ENCODE data around the gene OR5D16.
"Not testable (repeated sequence)": the region's sequence is repeated elsewhere in the genome, so short reads cannot be mapped to it uniquely, and the experiment has no call there.

The OR5D16 gene

DNA sequence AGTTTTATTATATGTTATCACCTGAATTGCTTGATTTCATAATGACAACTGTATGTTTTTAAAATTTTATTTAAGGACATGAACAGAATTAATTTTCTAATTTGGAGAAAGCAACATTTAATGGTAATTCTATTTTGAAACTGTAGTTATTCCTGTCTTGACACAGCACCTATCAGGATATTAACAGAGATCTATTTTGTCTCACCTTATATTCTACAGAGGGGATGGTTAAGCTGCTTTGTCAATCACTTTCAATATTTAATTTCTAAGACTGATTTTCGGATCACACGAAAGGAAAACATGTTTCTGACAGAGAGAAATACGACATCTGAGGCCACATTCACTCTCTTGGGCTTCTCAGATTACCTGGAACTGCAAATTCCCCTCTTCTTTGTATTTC is at the start of gene OR5D16:
TSS of gene OR5D16 (plus strand) at position 301 of the 400 bp plus-strand sequence. CDS start at position 301, 0 bp downstream.
- no peak for DNase-seq

DNA sequence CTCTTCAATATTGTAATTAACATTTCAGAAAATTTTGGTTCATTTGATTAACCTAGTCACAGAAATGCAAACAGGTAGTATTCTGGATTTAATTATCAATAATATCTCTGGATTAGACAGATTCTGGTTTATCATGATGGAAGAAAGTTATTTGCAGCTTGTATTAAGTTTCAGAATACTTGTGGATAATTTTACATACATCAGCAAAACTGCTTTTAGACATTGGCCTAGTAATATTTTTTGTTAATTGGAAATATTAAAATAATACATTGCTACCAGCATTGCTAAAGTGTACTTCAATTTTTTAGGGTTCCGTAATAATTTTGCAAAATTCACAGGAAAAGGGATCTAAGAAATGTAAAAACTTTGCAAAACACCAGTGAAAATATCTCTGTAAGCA is 46.9 kb upstream of the OR5D16 start:
- no peak for DNase-seq

DNA sequence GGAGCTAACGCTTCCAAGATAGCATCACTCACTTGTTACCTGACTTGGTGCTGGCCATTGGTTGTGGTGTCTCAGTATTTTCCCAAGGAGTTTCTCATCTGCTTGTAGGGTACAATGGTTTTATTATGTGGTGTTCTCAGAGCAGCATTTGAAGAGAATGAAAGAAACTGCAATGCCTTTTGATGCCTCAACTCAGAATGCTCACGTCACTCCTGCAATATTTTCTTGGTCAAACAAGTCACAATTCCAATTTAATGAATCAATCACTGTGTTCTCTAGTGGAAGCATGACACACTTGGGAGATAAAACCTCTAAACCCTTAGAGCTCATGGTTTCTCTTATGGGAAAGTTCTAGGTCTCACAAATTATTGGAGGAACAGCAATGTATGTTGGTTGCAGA is 45.2 kb upstream of the OR5D16 start:
- DNase-seq, result no peak

DNA sequence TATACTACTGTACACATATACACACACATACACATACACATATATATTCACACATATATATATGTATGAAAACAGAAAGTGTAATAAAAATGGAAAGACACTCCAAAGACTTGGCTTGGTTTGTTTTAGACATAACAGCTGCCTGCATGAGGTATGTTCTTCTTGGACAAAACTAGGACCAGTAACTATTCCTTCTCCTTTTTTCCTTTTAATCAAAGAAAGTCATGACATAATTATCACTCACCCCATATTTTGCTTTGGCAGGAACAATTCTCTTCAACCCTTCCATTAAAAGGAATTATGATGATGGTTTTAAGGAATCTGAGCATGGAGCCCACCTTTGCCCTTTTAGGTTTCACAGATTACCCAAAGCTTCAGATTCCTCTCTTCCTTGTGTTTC is 43.3 kb upstream of the OR5D16 start, which contains the start of gene OR5D14:
TSS of gene OR5D14 (plus strand) at position 301 of the 400 bp plus-strand sequence. CDS start at position 301, 0 bp downstream.
- DNase-seq, result no peak

DNA sequence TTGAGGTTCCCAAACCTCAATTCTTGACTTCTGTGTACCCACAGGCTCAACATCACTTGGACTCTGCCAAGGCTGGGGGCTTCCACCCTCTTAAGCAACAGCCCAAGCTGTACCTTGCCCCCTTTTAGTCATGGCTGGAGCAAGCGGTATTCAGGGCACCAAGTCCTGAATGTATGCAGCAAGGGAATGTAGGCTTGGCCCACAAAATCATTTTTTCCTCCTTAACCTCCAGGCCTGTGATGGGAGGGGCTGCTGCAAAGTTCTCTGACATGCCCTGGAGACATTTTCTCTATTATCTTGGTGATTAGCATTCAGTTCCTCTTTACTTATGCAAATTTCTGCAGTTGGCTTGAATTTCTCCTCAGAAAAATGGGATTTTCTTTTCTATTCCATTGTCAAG is 32.3 kb upstream of the OR5D16 start:
- DNase-seq, result no peak

DNA sequence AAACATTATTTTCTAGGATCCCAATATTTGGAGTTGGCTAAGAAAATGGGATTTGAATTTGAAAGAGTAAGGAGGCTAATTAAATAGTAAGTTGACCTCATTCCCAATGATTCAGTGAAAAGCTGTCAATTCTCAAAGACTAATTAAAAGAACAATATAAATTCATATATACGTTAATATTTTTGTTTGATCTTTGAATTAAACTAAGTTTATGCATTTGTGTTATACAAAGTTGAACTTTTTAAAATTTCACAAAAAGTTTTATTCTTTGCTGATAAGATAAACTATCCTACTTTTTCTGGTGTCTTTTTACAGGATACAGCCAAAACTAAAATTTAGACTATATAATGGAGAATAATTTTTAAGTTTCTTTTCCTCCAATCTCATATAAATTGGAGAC is 27.5 kb upstream of the OR5D16 start, which contains the start of gene OR5L1:
TSS of gene OR5L1 (plus strand) at position 301 of the 400 bp plus-strand sequence. CDS start 100 bp downstream, outside the sequence.
- DNase-seq, result no peak

DNA sequence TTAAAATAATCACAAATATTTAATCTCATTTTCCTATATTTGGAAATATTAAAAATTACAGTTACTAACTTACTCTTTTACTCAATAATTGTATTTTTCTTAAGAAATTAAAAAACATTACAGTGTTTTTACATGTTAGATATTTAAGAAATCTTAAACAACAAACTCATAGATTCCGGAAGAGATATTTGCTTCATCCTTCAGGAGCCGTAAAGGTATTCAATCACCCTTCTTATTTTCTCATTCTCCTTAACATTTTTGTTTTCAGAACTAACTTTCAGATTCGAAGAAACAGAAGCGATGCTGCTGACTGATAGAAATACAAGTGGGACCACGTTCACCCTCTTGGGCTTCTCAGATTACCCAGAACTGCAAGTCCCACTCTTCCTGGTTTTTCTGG is 19.2 kb upstream of the OR5D16 start, which contains the start of gene OR5D18:
TSS of gene OR5D18 (plus strand) at position 301 of the 400 bp plus-strand sequence. CDS start at position 301, 0 bp downstream.
- DNase-seq, result no peak

DNA sequence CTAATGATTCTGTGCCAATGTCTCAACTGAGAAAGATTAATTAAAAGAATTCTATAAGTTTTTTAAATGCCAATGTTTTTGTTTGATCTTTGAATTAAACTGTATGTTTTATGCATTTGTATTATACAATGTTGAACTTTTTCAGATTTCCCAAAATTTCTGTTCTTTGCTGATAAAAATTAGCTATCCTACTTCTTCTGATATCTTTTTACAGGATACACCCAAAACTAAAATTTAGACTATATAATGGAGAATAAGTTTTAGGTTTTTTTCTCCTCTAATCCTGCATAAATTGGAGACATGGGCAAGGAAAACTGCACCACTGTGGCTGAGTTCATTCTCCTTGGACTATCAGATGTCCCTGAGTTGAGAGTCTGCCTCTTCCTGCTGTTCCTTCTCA is 11.6 kb upstream of the OR5D16 start, which contains the start of gene OR5L2:
TSS of gene OR5L2 (plus strand) at position 301 of the 400 bp plus-strand sequence. CDS start at position 301, 0 bp downstream.
- no peak for DNase-seq

DNA sequence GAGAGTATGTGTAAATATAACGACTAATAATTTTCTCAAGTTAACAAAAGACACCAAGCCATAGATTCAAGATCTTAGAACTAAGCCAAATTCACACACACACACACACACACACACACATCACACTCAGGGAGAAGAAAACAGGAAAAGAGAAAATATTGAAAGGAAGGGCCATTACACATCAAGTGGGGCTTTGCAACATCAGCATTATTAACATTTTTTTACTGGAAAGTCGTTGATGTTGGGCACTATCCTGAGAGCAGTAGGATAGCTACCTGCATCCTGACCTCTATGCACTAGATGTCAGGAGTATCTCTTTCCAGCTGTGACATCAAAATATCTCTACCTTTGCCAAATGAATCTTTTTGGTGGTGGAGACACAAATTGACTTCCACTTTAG is 8.9 kb downstream of the OR5D16 start:
- DNase-seq, result no peak

DNA sequence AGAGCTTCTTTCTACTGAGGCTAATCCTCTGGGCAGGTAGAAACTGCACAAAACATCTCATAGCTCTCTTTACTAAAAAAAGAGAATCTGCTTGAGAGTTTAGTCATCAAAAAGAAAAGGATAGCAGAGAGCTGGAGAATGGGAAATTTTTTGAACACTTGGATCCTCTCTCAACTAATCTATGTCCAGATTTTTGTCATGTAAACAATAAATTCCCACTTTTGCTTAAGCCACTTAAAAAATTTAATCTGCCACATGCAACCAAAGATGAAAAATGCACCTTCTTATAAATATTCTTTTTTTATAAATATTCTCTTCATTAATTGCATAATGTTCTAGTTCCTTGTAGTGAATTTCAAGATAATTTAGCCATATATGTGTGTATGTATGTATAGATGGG is 10.5 kb downstream of the OR5D16 start:
- no peak for DNase-seq

DNA sequence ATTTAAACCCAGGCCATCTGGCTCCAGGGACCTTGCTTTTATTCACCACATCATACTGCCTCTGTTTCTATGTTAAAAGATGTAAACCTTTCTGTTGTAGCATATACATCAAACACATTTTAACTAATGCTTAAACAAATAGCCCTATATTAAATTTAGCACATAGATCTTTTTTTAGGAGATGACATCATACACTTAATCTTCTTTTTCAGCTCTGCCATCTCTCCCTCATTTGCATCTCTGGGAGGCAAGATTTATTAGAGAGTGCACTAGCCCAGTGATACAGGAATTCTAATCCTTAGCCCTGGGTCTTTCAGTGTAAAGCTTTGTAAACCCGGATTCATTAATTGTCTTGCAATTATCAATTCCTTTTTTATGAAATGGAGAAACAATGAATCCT is 13.6 kb downstream of the OR5D16 start:
- no peak for DNase-seq

DNA sequence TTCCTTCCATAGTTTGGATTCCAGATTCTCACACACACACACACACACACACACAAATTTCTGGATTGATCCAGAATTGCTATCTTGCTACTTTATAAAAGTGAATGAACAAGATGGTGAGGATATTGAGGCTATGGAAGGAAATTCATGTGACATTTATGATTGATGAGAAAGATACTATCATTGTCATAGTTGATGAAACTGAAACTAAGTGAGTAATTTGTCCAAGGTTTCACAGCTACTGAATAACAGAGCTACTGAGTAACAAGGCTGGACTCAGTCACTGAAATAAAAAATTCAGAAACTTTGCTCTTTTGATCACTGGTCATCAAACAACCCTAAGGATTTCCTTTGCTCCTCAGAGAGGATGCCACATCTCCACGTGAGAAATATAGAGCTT is 16.2 kb downstream of the OR5D16 start:
- DNase-seq, result no peak

DNA sequence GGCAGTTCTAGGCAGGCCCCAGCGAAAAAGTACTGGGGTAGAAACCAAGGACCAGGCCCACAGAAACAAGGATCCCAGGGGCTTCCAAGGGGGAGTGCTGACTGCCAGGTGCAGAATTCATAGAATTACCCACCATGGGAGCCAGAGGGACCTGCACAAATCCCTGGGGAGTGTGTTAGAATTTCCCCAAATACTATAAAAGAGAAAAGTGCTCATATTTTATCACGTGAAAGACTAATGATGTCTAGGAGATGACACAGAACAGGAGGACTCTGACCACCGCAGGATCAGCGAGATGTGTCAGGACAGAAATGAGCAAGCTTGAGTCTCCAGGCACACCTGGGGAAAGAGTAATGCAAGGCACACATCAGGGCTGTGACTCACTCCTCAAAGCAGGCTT is 28.8 kb downstream of the OR5D16 start:
- not testable (repeated sequence) for DNase-seq

DNA sequence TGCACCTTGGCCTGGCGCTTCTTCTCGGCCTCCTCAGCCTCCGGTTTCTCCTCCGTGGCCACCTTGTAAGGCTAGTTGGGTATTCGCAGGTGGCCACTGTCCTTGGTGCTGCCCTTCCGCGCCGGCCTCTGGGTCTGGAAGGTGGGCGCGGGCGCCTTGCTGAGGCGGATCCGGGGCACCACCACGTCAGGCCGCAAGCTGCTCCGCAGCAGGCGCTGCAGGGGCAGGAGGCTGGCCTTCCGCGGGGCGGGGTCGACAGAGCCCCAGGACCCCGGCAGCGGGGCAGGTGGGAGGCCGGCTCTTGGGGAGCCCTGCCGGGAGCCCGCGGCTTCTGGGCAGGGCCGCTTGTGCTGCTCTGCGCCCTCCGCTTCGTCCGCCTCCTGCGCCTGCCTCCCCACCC is 34.2 kb downstream of the OR5D16 start:
- not testable (repeated sequence) for DNase-seq

DNA sequence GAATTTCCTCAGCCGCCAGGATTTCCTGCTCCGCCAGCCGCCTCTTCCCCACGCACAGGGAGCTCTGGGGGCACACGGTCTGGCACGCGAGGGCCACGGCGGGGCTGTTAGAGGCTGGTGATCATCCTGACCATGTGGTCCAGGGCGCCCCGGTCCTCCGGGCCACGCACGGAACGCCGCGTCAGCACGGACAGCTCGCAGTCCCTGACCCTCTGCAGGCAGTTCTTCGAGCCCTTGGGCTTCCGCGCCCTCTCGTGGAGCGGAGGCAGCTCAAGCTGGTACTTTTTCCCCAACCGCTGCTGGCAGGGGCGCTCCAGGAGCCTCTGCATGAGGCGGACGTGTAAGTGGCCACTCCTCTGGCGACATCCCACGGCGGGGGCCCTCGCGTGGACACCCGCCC is 34.6 kb downstream of the OR5D16 start:
- not testable (repeated sequence) for DNase-seq

DNA sequence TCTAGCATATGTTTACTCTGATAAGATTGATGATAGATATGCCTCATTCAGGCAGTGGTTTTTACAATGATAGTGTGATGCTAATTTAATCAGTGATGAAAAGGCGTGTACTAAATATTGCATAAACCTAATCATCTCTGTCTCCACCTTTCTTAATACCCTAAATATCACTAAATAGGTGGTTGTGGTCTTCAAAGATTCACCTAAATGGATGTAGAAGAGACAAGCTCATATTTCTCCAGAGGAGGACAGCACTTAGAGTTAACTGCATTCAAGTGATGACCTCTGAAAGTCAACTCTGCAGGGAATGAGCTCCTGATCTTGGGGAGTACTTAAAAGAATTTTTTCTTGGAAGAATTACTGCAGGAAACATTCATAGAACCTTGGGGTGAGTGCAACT is 44.4 kb downstream of the OR5D16 start, which contains the start of gene TRIM51:
TSS of gene TRIM51 (plus strand) at position 301 of the 400 bp plus-strand sequence. CDS start 2,132 bp downstream, outside the sequence.
- not testable (repeated sequence) for DNase-seq

DNA sequence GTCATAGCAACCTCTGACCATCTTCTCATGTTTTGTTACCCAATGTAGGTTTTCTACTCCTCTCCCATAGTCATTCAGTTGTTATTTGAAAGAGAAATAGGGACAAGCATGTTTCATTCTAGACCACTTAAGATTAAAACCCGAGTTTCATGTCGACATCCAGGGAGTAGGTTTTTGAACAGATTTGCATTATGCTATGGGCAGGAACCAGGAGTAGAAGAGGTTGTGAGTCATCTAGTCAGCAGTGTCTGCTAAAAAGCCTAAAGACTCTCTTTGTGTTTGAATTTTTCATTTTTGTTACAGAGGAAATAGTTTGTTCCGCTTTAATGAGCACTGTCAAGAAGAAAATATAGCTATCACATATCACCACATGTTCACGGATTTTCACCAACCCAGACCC is 46.4 kb downstream of the OR5D16 start:
- not testable (repeated sequence) for DNase-seq

DNA sequence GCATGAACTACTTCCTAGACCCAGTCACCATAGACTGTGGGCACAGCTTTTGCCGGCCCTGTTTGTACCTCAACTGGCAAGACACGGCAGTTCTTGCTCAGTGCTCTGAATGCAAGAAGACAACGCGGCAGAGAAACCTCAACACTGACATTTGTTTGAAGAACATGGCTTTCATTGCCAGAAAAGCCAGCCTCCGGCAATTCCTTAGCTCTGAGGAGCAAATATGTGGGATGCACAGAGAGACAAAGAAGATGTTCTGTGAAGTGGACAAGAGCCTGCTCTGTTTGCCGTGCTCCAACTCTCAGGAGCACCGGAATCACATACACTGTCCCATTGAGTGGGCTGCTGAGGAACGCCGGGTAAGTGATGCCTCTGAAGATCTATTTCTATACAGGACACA is 46.9 kb downstream of the OR5D16 start:
- DNase-seq, result not testable (repeated sequence)

Measured in NCI-H2081 (cell line).